Right atrium auricular region (tissue), 2 donors: ENCODE results near the gene TYMS. TPM values are rescaled to one million over a fixed set of nuclear protein-coding genes. Genes with fewer than 3 reads are reported as not detected.

Experiments used
- DNase-seq: peaks from one replicate; pipeline ENCODE4 v3.0.0-alpha.2; 2019; ENCODE audit warnings: low spot score
- H3K27ac ChIP-seq, 2 donors: fragments of 200-600 bp; sonication (generic); 1 replicate in 1 of 2; 2 replicates in 1 of 2; pipeline ENCODE4 v1.5.1; 2016 to 2019
- H3K27me3 ChIP-seq, 2 donors: fragments of 200-600 bp; sonication (generic); one replicate each; pipeline versions ENCODE4 v1.5.1 to v1.6.0; 2017 to 2019
- H3K36me3 ChIP-seq: fragments of 200-600 bp; sonication (generic); one replicate; pipeline ENCODE4 v1.5.1; 2016
- H3K4me1 ChIP-seq, 2 donors: fragments of 200-600 bp; sonication (generic); one replicate each; pipeline versions ENCODE4 v1.5.1 to v1.6.0; 2017 to 2019
- H3K4me3 ChIP-seq, 2 donors: fragments of 200-600 bp; sonication (generic); 1 replicate in 1 of 2; 2 replicates in 1 of 2; pipeline ENCODE4 v1.5.1; 2017 to 2019; ENCODE audit warnings: mild to moderate bottlenecking in 1 of 2, moderate library complexity in 1 of 2
- H3K9me3 ChIP-seq, 2 donors: fragments of 200-600 bp; sonication (generic); one replicate each; pipeline ENCODE4 v1.5.1; 2019
- total RNA-seq, 2 donors: library from RNA; depleted of rRNA; stranded (reverse); fragments of >200 nt; gene quantifications; one replicate each; pipeline ENCODE4 v1.1.0, GENCODE V29; 2016
- TF ChIP-seq, protein P1 (sequence below), 2 donors: fragments of 200-600 bp; sonication (generic); IDR thresholded peaks; one replicate each; pipeline ENCODE4 v1.5.1; 2019; ENCODE audit warnings: antibody characterized with exemption in 2 of 2

TYMS gene
- total RNA-seq, 2 donors from 2014 or later, result 0.86 to 0.89 TPM

DNA sequence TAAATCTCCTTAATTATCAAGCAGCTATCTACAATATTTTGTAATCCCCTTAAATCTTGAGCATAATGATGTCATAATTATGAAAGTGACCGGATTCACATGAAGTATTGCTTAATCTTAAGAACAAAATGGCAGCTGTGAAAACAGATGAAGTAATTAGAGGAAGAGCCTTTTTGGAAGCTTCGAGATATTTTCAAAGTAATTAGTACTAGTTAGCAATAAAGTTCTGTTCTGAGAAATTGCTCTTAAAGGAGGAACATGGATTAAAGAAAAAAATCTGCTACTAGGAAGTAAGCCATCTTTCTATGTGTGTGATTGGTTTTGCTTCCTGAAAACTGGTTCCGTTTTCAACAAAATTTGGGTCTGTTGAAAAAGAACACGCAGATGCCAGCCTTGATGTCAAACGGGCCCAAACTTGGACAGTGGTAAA, 42.3 kb upstream of the TYMS start:
- H3K36me3 ChIP-seq, result no peaks in the 10 kb centered on the region
- H3K27me3 ChIP-seq, result no peaks in the 10 kb centered on the region
- no peaks in the 10 kb centered on the region for H3K9me3 ChIP-seq
- H3K27ac ChIP-seq, result peak overlapping the region in 1 of 2 donors; percentile 41
- H3K4me1 ChIP-seq, result no peaks in the 10 kb centered on the region
- TF ChIP-seq, protein P1, sequence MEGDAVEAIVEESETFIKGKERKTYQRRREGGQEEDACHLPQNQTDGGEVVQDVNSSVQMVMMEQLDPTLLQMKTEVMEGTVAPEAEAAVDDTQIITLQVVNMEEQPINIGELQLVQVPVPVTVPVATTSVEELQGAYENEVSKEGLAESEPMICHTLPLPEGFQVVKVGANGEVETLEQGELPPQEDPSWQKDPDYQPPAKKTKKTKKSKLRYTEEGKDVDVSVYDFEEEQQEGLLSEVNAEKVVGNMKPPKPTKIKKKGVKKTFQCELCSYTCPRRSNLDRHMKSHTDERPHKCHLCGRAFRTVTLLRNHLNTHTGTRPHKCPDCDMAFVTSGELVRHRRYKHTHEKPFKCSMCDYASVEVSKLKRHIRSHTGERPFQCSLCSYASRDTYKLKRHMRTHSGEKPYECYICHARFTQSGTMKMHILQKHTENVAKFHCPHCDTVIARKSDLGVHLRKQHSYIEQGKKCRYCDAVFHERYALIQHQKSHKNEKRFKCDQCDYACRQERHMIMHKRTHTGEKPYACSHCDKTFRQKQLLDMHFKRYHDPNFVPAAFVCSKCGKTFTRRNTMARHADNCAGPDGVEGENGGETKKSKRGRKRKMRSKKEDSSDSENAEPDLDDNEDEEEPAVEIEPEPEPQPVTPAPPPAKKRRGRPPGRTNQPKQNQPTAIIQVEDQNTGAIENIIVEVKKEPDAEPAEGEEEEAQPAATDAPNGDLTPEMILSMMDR (IDR thresholded peaks at IDR 0.05), result no peak
- no peak overlapping the region for H3K4me3 ChIP-seq
- DNase-seq, result no peak

DNA sequence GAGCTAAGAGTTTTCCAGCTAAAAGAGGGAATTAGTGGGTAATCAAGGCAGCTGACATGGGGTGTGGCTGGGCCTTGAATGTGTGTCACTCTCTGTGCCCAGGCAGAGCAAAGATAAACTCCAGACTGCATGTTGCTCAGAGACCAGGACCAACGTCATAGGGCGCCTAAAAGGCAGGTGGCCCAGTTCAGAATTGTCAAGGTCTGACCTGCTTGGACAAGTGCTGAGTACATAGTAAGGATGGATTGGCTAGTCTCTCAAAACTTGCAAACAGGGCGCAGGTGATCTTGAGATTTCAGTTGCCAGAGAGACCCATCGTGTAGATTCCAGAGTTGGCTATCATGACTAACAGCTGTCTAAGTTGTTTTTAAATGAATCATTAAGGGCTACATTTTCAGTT, 41.7 kb upstream of the TYMS start:
- no peak for DNase-seq
- TF ChIP-seq, protein P1 (IDR thresholded peaks at IDR 0.05), result no peak
- H3K27ac ChIP-seq, result peak overlapping the region in 1 of 2 donors; percentile 41
- H3K4me3 ChIP-seq, result no peak overlapping the region
- H3K9me3 ChIP-seq, result no peaks in the 10 kb centered on the region
- H3K4me1 ChIP-seq, result no peaks in the 10 kb centered on the region
- no peaks in the 10 kb centered on the region for H3K27me3 ChIP-seq
- no peaks in the 10 kb centered on the region for H3K36me3 ChIP-seq

DNA sequence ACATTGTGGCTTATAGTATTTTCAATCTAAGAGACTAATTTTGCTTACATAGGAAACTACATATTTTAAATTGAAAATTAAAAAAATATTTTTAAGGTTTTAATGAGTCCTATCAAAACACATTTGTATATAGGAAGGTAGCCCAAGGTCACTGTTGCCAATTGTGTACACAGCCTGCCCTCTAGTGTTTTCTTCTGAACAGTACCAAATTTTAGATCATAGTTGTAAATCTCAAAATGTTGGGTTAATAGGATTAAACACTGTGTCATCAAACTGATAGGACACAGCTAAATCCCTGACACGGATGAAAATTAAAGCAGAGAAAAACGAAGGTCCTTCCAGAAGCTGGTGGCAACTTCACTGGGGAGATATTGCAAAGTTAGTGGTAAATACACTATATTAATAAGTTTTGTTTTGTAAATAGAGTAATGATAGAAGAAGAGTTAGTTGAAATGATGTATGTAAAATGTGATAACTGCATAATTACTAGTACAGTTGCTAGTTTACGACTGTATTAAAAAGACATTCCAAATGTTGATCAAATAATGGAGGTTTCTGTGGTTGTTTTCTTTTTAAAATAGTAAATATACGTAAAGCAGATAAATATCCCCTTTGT, 41.0 kb upstream of the TYMS start:
- TF ChIP-seq, protein P1 (IDR thresholded peaks at IDR 0.05), result peak; percentile 55 to 79
- H3K27me3 ChIP-seq, result no peaks in the 10 kb centered on the region
- no peak for DNase-seq

DNA sequence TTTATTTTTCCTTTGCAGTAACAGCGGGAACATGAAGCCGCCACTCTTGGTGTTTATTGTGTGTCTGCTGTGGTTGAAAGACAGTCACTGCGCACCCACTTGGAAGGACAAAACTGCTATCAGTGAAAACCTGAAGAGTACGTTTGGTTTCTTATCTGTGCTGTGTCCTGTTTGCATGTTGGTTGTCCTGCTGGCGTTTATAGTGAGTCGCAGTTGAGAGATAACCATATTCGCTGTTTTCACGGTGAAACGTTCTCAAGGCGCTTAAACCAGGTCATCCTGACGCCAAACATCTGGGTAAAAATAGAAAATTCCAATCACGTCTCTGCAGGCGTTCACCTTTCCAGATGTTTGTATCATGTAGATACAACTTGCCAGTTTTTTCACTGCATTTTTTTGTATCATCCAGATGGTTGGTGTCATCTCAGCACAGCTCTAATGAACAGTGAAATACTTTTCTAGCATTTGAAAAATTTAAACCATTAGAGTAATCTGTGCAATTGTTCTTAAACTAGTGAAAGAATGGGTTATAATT, 39.4 kb upstream of the TYMS start:
- no peaks in the 10 kb centered on the region for H3K9me3 ChIP-seq
- no peaks in the 10 kb centered on the region for H3K36me3 ChIP-seq
- TF ChIP-seq, protein P1 (IDR thresholded peaks at IDR 0.05), result no peak
- no peak overlapping the region for H3K27ac ChIP-seq
- no peaks in the 10 kb centered on the region for H3K27me3 ChIP-seq
- no peaks in the 10 kb centered on the region for H3K4me1 ChIP-seq
- no peak for DNase-seq
- H3K4me3 ChIP-seq, result no peak overlapping the region

More for the DNA sequence above, 41.0 kb upstream of the TYMS start:
- no peaks in the 10 kb centered on the region for H3K9me3 ChIP-seq
- H3K4me3 ChIP-seq, result no peak overlapping the region
- H3K27ac ChIP-seq, result no peak overlapping the region
- no peaks in the 10 kb centered on the region for H3K36me3 ChIP-seq
- no peaks in the 10 kb centered on the region for H3K4me1 ChIP-seq

DNA sequence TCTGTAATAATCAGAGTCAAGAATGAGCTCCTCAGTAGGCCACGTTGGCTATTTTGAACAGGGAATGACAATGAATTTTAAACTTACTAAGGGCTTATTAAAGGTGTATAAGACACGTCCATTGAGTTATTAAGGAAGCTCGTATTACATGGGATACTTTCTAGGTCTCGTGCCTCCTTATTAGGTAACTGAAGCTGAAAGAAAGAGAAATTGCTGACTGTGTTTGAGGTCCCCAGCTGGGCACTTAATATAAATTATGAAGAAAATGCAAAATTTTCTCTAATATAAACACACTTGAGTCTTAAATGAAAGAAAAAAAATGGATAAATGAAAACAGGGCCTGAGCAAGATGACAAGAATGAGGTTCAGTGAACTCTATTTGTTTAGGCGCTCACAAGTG, 38.8 kb upstream of the TYMS start:
- Histone ChIP-seq H3K9me3 (no peaks in the 10 kb centered on the region), H3K4me3 (no peak overlapping the region), H3K36me3 (no peaks in the 10 kb centered on the region), H3K4me1 (no peaks in the 10 kb centered on the region), H3K27ac (no peak overlapping the region), H3K27me3 (no peaks in the 10 kb centered on the region)
- TF ChIP-seq, protein P1 (IDR thresholded peaks at IDR 0.05), result no peak
- no peak for DNase-seq
